NCI-H1092 treated with DMSO at 0.1 percent for 48 hours (cell line): ENCODE data around the gene SRGAP1.
"Not testable (repeated sequence)": the region's sequence is repeated elsewhere in the genome, so short reads cannot be mapped to it uniquely, and the experiment has no call there.

Experiments used
- DNase-seq: peaks from one replicate; lab custom pipeline; 2025; lab: John Stamatoyannopoulos, UW

Gene SRGAP1

GRCh38 chr12:63870838-63871237 is 26.3 kb downstream of the SRGAP1 start:
- no peak for DNase-seq

DNA sequence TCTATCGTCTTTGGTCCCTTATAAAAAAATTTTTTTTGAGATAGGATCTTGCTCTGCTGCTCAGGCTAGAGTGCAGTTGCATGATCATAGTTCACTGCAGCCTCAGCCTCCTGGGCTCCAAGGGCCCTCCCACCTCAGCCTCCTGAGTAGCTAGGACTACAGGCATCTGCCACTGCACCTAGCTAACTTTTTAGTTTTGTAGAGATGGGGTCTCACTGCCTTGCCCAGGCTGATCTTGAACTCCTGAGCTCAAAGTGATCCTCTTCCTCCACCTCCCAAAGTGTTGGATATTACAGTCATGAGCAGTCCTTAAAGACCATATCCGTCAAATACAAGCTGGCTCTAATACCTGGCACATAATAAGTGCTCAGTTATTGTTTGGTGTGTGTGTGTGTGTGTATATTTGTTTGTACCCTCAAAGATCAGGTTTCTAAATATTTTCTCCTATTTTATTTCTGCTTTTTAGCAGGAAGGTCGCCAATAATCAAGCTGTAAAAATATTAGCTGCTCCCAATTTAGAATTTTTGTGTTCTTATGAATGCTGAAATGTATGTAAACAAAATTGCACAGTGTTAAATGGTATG is 30.5 kb downstream of the SRGAP1 start:
- no peak for DNase-seq

GRCh38 chr12:63875703-63876102 is 31.2 kb downstream of the SRGAP1 start:
- no peak for DNase-seq

GRCh38 chr12:63876980-63877379 is 32.5 kb downstream of the SRGAP1 start:
- DNase-seq: no peak

DNA sequence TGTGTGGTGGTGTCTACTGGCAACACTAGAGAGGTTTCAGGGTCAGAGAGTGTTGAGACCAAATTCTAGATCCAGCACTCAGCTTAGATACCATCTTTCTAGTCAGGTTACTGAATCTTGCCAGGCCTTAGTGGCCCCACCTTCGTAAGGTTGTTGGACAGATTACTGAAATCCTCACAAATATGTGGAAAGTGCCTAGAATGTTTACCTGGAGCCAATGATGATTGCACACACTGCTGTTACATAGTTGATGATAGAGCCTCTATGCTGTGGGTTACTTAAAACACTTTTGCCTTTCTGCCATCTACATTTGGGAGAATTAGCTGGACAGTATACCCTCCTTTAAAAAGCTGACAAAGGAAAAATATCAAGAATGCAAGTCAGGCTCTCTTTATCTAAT is 33.2 kb downstream of the SRGAP1 start:
- DNase-seq: no peak

DNA sequence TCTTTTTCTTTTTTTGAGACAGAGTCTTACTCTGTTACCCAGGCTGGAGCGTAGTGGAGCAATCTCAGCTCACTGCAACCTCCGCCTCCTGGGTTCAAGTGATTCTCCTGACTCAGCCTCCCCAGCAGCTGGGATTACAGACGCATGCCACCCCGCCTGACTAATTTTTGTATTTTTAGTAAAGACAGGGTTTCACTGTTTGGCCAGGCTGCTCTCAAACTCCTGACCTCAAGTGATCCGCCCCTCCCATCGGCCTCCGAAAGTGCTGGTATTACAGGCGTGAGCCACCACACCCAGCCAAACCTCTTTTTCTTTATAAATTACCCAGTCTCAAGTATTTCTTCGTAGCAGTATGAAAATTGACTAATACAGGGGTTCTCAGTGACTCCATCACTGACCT is 35.7 kb downstream of the SRGAP1 start:
- not testable (repeated sequence) for DNase-seq

DNA sequence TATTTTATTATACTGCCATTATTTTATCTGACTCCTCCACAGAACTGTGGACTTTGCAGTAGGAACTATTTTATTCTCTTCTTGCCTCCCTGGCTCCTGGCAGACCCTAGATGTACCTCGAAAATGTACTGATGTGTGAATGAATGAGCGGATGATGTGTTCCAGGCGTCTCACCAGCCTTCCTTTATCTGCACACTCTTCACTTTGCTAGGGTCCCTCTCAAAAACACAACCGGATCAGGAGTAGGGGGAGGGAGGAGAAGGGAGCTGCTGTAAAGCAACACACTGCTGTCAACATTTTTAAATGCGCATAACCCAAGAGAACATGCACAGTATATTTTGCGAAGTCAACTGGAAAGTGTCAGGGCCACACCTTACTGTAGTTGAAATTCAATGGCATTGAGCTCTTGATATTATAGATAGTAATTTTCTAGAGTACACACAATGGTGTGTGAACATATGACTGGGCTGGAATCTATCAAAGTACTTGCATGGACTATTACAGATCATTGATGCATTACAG is 36.3 kb downstream of the SRGAP1 start:
- DNase-seq: no peak

GRCh38 chr12:63882844-63883243 is 38.3 kb downstream of the SRGAP1 start:
- DNase-seq: peak; percentile 64

GRCh38 chr12:63885401-63885800 is 40.9 kb downstream of the SRGAP1 start:
- DNase-seq: no peak

GRCh38 chr12:63888908-63889635 is 44.6 kb downstream of the SRGAP1 start:
- no peak for DNase-seq

- DNase-seq: no peak
Measured at GRCh38 chr12:63889721-63890509, 45.4 kb downstream of the SRGAP1 start.

DNA sequence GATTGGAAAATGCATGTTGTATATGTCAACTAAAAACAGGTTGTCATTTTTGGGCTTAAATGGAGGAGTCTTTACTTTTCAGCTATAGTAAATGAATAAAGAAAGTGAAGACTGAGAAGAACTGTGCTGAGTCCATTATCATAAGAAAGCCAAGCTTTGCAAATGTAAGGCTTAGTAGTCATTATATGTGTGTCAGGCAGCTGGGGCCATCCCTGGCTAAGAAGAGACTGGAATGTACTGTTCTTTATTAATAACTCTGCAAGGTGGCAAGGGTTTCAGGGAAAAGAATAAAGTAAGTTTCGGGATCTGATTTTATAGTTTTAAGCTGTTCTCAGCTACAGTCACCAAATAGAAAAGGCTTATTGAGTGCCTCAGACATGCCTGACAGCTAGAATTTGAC is 48.7 kb downstream of the SRGAP1 start:
- DNase-seq: no peak

DNA sequence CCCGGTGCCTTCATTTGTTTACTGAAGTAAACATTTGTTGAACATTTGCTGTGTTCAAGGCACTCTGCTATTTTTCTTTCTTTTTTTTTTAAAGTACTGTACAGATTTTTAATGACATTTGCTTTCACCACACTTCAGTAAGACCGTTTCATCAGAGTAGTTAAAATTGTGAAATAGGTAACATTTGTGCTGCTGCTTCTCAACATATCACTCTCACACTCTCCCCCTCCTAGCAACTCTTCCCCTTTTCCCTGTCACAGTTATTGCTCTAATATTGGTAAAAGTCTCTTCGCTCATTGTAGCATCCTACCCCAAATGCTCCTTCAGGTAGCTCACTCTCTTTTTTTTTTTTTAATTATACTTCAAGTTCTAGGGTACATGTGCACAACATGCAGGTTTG is 49.6 kb downstream of the SRGAP1 start:
- DNase-seq: no peak

- no peak for DNase-seq
Measured at GRCh38 chr12:63895841-63896240, 51.3 kb downstream of the SRGAP1 start.

GRCh38 chr12:63897931-63898330 is 53.4 kb downstream of the SRGAP1 start:
- DNase-seq: no peak

- no peak for DNase-seq
Measured at GRCh38 chr12:63898764-63899337, 54.4 kb downstream of the SRGAP1 start.

DNA sequence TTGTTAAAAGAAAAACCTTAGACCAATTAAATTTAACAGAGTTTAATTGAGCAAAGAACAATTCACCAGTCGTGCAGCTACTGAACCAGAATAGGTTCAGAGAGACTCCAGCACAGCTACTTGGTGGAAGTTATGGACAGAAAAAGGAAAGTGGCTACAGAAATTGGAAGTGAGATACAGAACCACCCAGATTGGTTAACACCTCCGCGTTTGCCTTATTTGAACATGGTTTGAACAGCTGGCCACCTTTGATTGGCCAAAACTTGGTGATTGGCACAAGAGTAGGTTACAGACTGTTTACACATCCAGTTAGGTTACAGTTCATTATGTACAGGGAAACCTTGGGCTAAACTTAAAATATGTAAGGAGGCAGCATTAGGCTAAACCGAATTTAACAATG is 54.9 kb downstream of the SRGAP1 start:
- no peak for DNase-seq

GRCh38 chr12:63900922-63901793 is 56.7 kb downstream of the SRGAP1 start:
- DNase-seq: no peak

- DNase-seq: no peak
Measured at GRCh38 chr12:63904653-63905052, 60.2 kb downstream of the SRGAP1 start.

DNA sequence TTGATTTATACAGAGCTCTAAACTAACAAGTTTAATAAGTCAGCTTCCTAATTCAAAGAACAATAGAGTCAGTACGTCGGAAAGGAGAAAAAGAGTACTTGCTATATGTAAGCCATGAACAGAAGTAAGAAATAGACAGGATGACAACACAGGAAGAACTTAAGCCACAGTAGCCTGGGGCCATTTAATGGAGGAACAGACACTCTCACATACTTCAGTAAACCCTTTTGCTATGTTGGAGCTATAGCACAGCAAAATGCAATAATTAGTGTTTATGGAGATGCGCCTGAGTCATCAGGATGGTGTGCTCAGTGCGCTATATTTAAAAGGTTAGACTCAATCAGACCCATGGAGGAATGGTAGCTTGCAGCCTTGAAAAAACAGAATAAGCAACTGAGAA is 61.0 kb downstream of the SRGAP1 start:
- DNase-seq: no peak

DNA sequence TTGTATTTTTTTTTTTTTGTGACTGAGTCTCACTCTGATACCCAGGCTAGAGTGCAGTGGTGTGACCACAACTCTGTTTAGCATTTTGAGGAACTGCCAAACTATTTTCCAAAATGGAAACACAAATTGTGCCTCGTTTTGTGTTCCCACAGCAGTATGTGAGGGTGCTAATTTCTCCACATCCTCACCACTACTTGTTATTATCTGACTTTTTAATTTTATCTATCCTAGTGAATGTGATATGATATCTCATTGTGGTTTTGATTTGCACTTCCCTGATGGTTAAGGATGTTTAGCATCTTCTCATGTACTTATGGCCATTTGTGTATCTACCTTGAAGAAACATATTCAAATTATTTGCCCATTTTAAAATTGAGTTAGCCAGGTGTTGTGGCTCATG is 62.4 kb downstream of the SRGAP1 start:
- DNase-seq: no peak

- no peak for DNase-seq
Measured at GRCh38 chr12:63907561-63907960, 63.1 kb downstream of the SRGAP1 start.
